GM12801 (cell line): ENCODE measurements around the gene GLIPR1.

ENCODE experiments used
- CTCF ChIP-seq: IDR thresholded peaks from one replicate; pipeline ENCODE4 v1.5.1; 2011; ENCODE audit warnings: control low read depth; ENCODE audit not compliant: insufficient read length; ENCODE audit errors: extremely low read depth

Gene GLIPR1

GRCh38 chr12:75480469-75480949 is at the start of gene GLIPR1:
TSS of gene GLIPR1 (plus strand) at chr12:75480755. CDS start at chr12:75480881, 126 bp downstream.
- TF ChIP-seq CTCF: no peak

GRCh38 chr12:75432924-75433323 is 47.6 kb upstream of the GLIPR1 start:
- no peak for TF ChIP-seq CTCF

- TF ChIP-seq CTCF: no peak
These were observed 43.0 kb upstream of the GLIPR1 start for GRCh38 chr12:75437564-75437963.

GRCh38 chr12:75438059-75438754 is 42.3 kb upstream of the GLIPR1 start:
- TF ChIP-seq CTCF: no peak

- TF ChIP-seq CTCF: no peak
These were observed 41.5 kb upstream of the GLIPR1 start for GRCh38 chr12:75439048-75439447.

- no peak for TF ChIP-seq CTCF
These were observed 40.6 kb upstream of the GLIPR1 start for GRCh38 chr12:75439930-75440329.

- TF ChIP-seq CTCF: no peak
These were observed 36.8 kb upstream of the GLIPR1 start for GRCh38 chr12:75443709-75444108.
